A549 (cell line): ENCODE results near the gene TRIO. TPM values are rescaled to one million over a fixed set of nuclear protein-coding genes. Genes with fewer than 3 reads are reported as not detected.
A peak's percentile ranks its signal among the peaks of the same experiment; 100 is the strongest.

Experiments used
- ATAC-seq, 2 experiments: fragments of 200-7000 bp in 1 of 2; fragments of >200 bp in 1 of 2; cut with Nextera tagmentation in 1 of 2; cut with Tn5 transposase in 1 of 2; 3 replicates each; pipeline versions ENCODE4 v1.8.0 to v1.9.1; 2018 to 2020; ENCODE audit warnings: mild to moderate bottlenecking in 1 of 2, moderate library complexity in 1 of 2
- CTCF ChIA-PET: fragments of 300-600 bp; sonication (Branson Sonifier 250); formaldehyde crosslinking; extraction: SDS; loops from one replicate; lab custom pipeline; 2021; ENCODE audit warnings: antibody characterized with exemption, inconsistent platforms; lab: Yijun Ruan, JAX
- POLR2A ChIA-PET: fragments of 350-600 bp; formaldehyde crosslinking; extraction: SDS; loops from one replicate; lab custom pipeline; 2021; ENCODE audit warnings: antibody characterized with exemption, inconsistent platforms; lab: Yijun Ruan, JAX
- DNase-seq, 2 experiments: peaks; one replicate each; pipeline versions ENCODE4 v3.0.0 to v3.0.0-alpha.2; 2011 to 2016; ENCODE audit warnings: low read depth in 1 of 2, low spot score in 1 of 2
- FAIRE-seq: peaks from 2 replicates; lab custom pipeline; 2011; peaks lifted over from hg19 to GRCh38; lab: Jason Lieb, UNC
- H3K27ac ChIP-seq, 2 experiments: fragments of >200 bp; sonication (Bioruptor Twin); formaldehyde crosslinking; 3 replicates each; pipeline ENCODE4 v1.5.1; 2016 to 2017
- H3K4me1 ChIP-seq: fragments of >200 bp; sonication (Bioruptor Twin); formaldehyde crosslinking; 3 replicates; pipeline ENCODE4 v1.6.1; 2016
- H3K4me2 ChIP-seq: fragments of >200 bp; sonication (Bioruptor Twin); formaldehyde crosslinking; 3 replicates; pipeline ENCODE4 v1.6.1; 2016
- H3K4me3 ChIP-seq: fragments of >200 bp; sonication (Bioruptor Twin); formaldehyde crosslinking; 3 replicates; pipeline ENCODE4 v1.5.1; 2016
- H3K9me3 ChIP-seq: fragments of >200 bp; sonication (Bioruptor Twin); formaldehyde crosslinking; 3 replicates; pipeline ENCODE4 v1.6.1; 2016
- BHLHE40 ChIP-seq: IDR thresholded peaks from 2 replicates; pipeline ENCODE4 v1.6.1; 2012; ENCODE audit warnings: low read depth, low read length, inconsistent platforms
- CBX8 ChIP-seq: fragments of 200-600 bp; sonication (generic); IDR thresholded peaks from 2 replicates; pipeline ENCODE4 v1.6.1; 2016
- CEBPB ChIP-seq, 2 experiments: fragments of >200 bp in 1 of 2; sonication (Bioruptor Twin) in 1 of 2; formaldehyde crosslinking in 1 of 2; IDR thresholded peaks; 2 replicates each; pipeline ENCODE4 v1.6.1; 2012 to 2016
- CHD4 ChIP-seq: fragments of 200-600 bp; sonication (generic); IDR thresholded peaks from 2 replicates; pipeline ENCODE4 v1.6.1; 2016; ENCODE audit warnings: antibody characterized with exemption, mild to moderate bottlenecking, borderline replicate concordance
- EHMT2 ChIP-seq: fragments of 200-600 bp; sonication (generic); IDR thresholded peaks from 2 replicates; pipeline ENCODE4 v1.6.1; 2016; ENCODE audit warnings: antibody characterized with exemption, low read depth, mild to moderate bottlenecking, moderate library complexity
- ESRRA ChIP-seq: fragments of 150-350 bp; IDR thresholded peaks from 2 replicates; pipeline ENCODE4 v1.6.1; 2014; ENCODE audit warnings: mild to moderate bottlenecking, low read length, borderline replicate concordance
- FOSB ChIP-seq: fragments of 250-450 bp; sonication (Bioruptor Pico); IDR thresholded peaks from 2 replicates; pipeline ENCODE4 v1.5.0; 2020; ENCODE audit warnings: mild to moderate bottlenecking, moderate library complexity
- FOSL2 ChIP-seq, 2 experiments: fragments of 450-650 bp in 1 of 2; fragments of >200 bp in 1 of 2; sonication (Bioruptor Twin) in 1 of 2; formaldehyde crosslinking; IDR thresholded peaks; 2 replicates each; pipeline versions ENCODE4 v1.5.0 to v1.6.1; 2016 to 2020; ENCODE audit warnings: mild to moderate bottlenecking in 1 of 2, moderate library complexity in 1 of 2
- FOXS1 ChIP-seq: fragments of 250-450 bp; sonication (Bioruptor Pico); IDR thresholded peaks from 2 replicates; pipeline ENCODE4 v1.5.0; 2020; ENCODE audit warnings: mild to moderate bottlenecking, moderate library complexity
- HDAC2 ChIP-seq: fragments of 200-600 bp; sonication (generic); IDR thresholded peaks from 2 replicates; pipeline ENCODE4 v1.6.1; 2016
- HOXA7 ChIP-seq: fragments of 250-450 bp; sonication (Bioruptor Pico); IDR thresholded peaks from 2 replicates; pipeline ENCODE4 v1.5.0; 2020; ENCODE audit warnings: mild to moderate bottlenecking, moderate library complexity
- HOXB5 ChIP-seq: fragments of 250-450 bp; sonication (Bioruptor Pico); IDR thresholded peaks from 2 replicates; pipeline ENCODE4 v1.5.0; 2020; ENCODE audit warnings: mild to moderate bottlenecking, moderate library complexity
- JUN ChIP-seq, 2 experiments: fragments of >200 bp; sonication (Bioruptor Twin); formaldehyde crosslinking; IDR thresholded peaks; 2 replicates in 1 of 2; 3 replicates in 1 of 2; pipeline ENCODE4 v1.6.1; 2016 to 2017
- KDM1A ChIP-seq: fragments of 200-600 bp; sonication (generic); IDR thresholded peaks from 2 replicates; pipeline ENCODE4 v1.6.1; 2016; ENCODE audit warnings: low read depth, mild to moderate bottlenecking
- KDM5A ChIP-seq: fragments of 200-600 bp; sonication (generic); IDR thresholded peaks from 2 replicates; pipeline ENCODE4 v1.6.1; 2016; ENCODE audit warnings: antibody characterized with exemption, mild to moderate bottlenecking
- MAFK ChIP-seq: fragments of 450-650 bp; IDR thresholded peaks from 2 replicates; pipeline ENCODE4 v1.6.1; 2014; ENCODE audit not compliant: partially characterized antibody
- MYC ChIP-seq: IDR thresholded peaks from 2 replicates; pipeline ENCODE4 v1.6.1; 2012; ENCODE audit warnings: mild to moderate bottlenecking, inconsistent platforms, low read length, improper control_type of control experiment, borderline replicate concordance
- NPAS2 ChIP-seq: fragments of 250-450 bp; sonication (Bioruptor Pico); IDR thresholded peaks from 2 replicates; pipeline ENCODE4 v1.8.0; 2022; ENCODE audit warnings: mild to moderate bottlenecking, moderate library complexity, borderline replicate concordance
- PHF8 ChIP-seq: fragments of 200-600 bp; sonication (generic); IDR thresholded peaks from 2 replicates; pipeline ENCODE4 v1.6.1; 2016; ENCODE audit warnings: low read depth, mild to moderate bottlenecking, antibody characterized with exemption, moderate library complexity, borderline replicate concordance
- POLR2A ChIP-seq: IDR thresholded peaks from 2 replicates; pipeline ENCODE4 v1.6.1; 2012; ENCODE audit warnings: mild to moderate bottlenecking, low read length
- POLR2AphosphoS2 ChIP-seq: conservative IDR thresholded peaks from 2 replicates; pipeline ENCODE4 v1.6.1; 2012; ENCODE audit warnings: low read length, improper control_type of control experiment, inconsistent platforms
- RCOR1 ChIP-seq: fragments of 150-350 bp; IDR thresholded peaks from 2 replicates; pipeline ENCODE4 v1.6.1; 2014; ENCODE audit warnings: antibody characterized with exemption, low read length, low read depth
- RNF2 ChIP-seq: fragments of 200-600 bp; sonication (generic); IDR thresholded peaks from 2 replicates; pipeline ENCODE4 v1.6.1; 2016; ENCODE audit warnings: low read depth, mild to moderate bottlenecking, antibody characterized with exemption, moderate library complexity, borderline replicate concordance
- ZC3H11A ChIP-seq: fragments of 450-650 bp; IDR thresholded peaks from 2 replicates; pipeline ENCODE4 v1.6.1; 2014; ENCODE audit warnings: antibody characterized with exemption, mild to moderate bottlenecking
- WGBS: methylation state at CpG from one replicate; pipeline ENCODE4 v1.1.6; 2017; ENCODE audit errors: missing lambda C conversion rate; 5-methylcytosine and 5-hydroxymethylcytosine counted together
- polyA plus RNA-seq, 4 experiments: library from polyadenylated mRNA; depleted of rRNA in 3 of 4; stranded (reverse); fragments of >200 nt; fragmentation: RNase III in 1 of 4; extraction: RNeasy Plus Mini Kit Qiagen cat#74134 plus additional on column Dnase treatment in 1 of 4; gene quantifications; 2 replicates in 3 of 4; 3 replicates in 1 of 4; pipeline ENCODE4 v1.2.3, GENCODE V29; 2011 to 2017
- TF ChIP-seq, protein P1 (sequence below): fragments of >200 bp; sonication (Bioruptor Twin); formaldehyde crosslinking; IDR thresholded peaks from 3 replicates; pipeline ENCODE4 v1.5.1; 2016
- TF ChIP-seq, protein P2 (sequence below): fragments of 250-450 bp; sonication (Bioruptor Pico); IDR thresholded peaks from 2 replicates; pipeline ENCODE4 v1.5.0; 2020; ENCODE audit warnings: low read depth, mild to moderate bottlenecking, moderate library complexity
- TF ChIP-seq, protein P3 (sequence below): IDR thresholded peaks from 2 replicates; pipeline ENCODE4 v1.6.1; 2012
- TF ChIP-seq, protein P4 (sequence below): fragments of 250-450 bp; sonication (Bioruptor Pico); IDR thresholded peaks from 2 replicates; pipeline ENCODE4 v1.5.0; 2021; ENCODE audit warnings: mild to moderate bottlenecking, moderate library complexity, borderline replicate concordance
- TF ChIP-seq, protein P5 (sequence below): IDR thresholded peaks from 2 replicates; pipeline ENCODE4 v1.6.1; 2012

Gene TRIO
- polyA plus RNA-seq, 2 of the 4 experiments (the other 2 are of a cell fraction), result 47.5 to 79.0 TPM

DNA sequence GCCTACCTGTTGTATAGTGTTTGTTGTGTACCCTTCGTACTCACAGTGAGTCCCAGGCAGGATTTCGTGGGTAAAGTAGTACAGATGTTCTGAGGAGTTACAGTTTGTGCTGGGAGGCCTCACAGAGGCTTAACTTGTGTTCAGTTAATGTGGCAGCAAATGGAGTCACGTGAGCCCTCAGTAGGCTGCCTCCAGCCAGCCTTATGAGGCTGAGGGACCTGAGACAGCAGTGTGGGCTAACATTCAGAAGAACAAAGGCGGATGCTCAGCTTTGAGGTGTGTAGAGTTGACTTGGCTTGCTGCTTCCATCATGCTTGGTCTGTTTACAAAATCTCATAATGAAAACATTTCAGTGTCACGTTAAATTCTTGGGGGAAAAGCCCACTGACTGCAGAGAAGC, 118.1 kb downstream of the TRIO start:
- H3K9me3 ChIP-seq, result peaks cover 11% of the 10 kb centered on the region
- TF ChIP-seq ZC3H11A (no peak), EHMT2 (no peak), POLR2AphosphoS2 (no peak), MAFK (no peak), CHD4 (no peak), PHF8 (no peak), KDM1A (no peak), HOXB5 (CRISPR knock-in tag) (no peak), NPAS2 (no peak), HDAC2 (no peak), CBX8 (no peak), FOSL2 (IDR thresholded peaks at IDR 0.05) (no peak), FOSL2 (CRISPR knock-in tag; IDR thresholded peaks at IDR 0.05) (no peak), JUN (IDR thresholded peaks at IDR 0.05) (no peak)
- TF ChIP-seq, protein P1, sequence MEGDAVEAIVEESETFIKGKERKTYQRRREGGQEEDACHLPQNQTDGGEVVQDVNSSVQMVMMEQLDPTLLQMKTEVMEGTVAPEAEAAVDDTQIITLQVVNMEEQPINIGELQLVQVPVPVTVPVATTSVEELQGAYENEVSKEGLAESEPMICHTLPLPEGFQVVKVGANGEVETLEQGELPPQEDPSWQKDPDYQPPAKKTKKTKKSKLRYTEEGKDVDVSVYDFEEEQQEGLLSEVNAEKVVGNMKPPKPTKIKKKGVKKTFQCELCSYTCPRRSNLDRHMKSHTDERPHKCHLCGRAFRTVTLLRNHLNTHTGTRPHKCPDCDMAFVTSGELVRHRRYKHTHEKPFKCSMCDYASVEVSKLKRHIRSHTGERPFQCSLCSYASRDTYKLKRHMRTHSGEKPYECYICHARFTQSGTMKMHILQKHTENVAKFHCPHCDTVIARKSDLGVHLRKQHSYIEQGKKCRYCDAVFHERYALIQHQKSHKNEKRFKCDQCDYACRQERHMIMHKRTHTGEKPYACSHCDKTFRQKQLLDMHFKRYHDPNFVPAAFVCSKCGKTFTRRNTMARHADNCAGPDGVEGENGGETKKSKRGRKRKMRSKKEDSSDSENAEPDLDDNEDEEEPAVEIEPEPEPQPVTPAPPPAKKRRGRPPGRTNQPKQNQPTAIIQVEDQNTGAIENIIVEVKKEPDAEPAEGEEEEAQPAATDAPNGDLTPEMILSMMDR, result no peak
- TF ChIP-seq, protein P2, sequence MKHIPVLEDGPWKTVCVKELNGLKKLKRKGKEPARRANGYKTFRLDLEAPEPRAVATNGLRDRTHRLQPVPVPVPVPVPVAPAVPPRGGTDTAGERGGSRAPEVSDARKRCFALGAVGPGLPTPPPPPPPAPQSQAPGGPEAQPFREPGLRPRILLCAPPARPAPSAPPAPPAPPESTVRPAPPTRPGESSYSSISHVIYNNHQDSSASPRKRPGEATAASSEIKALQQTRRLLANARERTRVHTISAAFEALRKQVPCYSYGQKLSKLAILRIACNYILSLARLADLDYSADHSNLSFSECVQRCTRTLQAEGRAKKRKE (CRISPR knock-in tag), result no peak
- ATAC-seq, result no peak
- peaks cover 55% of the 10 kb centered on the region for H3K4me1 ChIP-seq
- H3K4me3 ChIP-seq, result no peak overlapping the region
- no peak overlapping the region for H3K4me2 ChIP-seq
- POLR2A ChIA-PET, result no interaction called here
- FAIRE-seq, result no peak
- no peak for DNase-seq
- CTCF ChIA-PET, result interaction anchor here (0.9 to 4.6 kb wide), 2 partner anchors 9 to 11 kb away, joined by 3 to 19 read pairs; no protein-coding TSS in a partner anchor
- 88% methylated on average over 5 of the region's 5 CpGs for WGBS
- H3K27ac ChIP-seq, result peak overlapping the region in 1 of 2 experiments; percentile 43; a peak in 3 of 6 replicates

DNA sequence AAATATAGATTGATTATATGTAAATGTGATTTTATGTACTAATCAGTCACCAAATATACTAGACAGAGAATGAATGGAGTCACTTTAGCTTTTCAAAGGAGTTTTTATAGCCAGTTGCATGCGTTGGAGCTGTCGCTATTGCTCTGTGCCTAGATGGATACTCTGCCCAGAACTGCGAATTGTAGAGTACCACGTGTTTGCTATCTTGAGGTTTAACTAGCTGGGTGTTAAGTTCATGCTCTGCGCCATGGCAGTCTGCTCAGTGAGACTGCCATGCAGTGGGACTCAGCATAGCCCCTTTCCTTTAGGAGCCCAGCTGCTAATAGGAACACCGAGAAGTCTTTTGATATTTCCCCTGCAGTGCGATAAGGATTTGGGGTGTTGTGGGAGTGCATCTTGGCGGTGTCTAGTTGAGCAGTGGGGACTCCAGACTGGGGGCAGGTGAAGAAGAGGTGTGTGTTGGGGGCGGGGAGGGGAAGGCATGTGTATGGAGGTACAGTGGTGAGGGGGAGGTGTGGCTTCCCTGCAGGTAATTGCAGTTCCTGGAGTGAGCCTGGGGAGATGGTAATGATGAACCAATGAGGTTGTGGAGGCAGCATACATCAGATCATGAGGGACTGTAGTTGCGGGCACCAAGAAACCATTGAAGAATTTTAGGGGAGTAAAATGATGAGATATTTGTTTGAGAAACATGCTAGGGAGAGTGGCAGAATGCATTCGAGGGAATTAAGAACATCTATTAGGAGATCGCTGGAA, 118.9 kb downstream of the TRIO start:
- 94% methylated on average over 11 of the region's 12 CpGs for WGBS
- CTCF ChIA-PET, result interaction anchor here (0.9 kb wide), 1 partner anchor 12 kb away, joined by 3 read pairs; no protein-coding TSS in a partner anchor
- Histone ChIP-seq H3K9me3 (peaks cover 4% of the 10 kb centered on the region), H3K27ac (peak overlapping the region in 1 of 2 experiments; percentile 78; a peak in 2 of 6 replicates), H3K4me1 (peaks cover 63% of the 10 kb centered on the region), H3K4me3 (no peak overlapping the region)
- FAIRE-seq, result no peak
- ATAC-seq, result no peak
- TF ChIP-seq CEBPB (IDR thresholded peaks at IDR 0.05), result no peak
- no peak for TF ChIP-seq HOXA7 (CRISPR knock-in tag)
- no peak for TF ChIP-seq RNF2
- no peak for TF ChIP-seq PHF8
- TF ChIP-seq BHLHE40, result no peak
- TF ChIP-seq ESRRA, result no peak
- TF ChIP-seq FOXS1 (CRISPR knock-in tag), result no peak
- TF ChIP-seq KDM5A, result no peak
- TF ChIP-seq, protein P3, sequence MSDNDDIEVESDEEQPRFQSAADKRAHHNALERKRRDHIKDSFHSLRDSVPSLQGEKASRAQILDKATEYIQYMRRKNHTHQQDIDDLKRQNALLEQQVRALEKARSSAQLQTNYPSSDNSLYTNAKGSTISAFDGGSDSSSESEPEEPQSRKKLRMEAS, result no peak
- TF ChIP-seq ZC3H11A, result no peak
- TF ChIP-seq EHMT2, result no peak
- TF ChIP-seq, protein P4, sequence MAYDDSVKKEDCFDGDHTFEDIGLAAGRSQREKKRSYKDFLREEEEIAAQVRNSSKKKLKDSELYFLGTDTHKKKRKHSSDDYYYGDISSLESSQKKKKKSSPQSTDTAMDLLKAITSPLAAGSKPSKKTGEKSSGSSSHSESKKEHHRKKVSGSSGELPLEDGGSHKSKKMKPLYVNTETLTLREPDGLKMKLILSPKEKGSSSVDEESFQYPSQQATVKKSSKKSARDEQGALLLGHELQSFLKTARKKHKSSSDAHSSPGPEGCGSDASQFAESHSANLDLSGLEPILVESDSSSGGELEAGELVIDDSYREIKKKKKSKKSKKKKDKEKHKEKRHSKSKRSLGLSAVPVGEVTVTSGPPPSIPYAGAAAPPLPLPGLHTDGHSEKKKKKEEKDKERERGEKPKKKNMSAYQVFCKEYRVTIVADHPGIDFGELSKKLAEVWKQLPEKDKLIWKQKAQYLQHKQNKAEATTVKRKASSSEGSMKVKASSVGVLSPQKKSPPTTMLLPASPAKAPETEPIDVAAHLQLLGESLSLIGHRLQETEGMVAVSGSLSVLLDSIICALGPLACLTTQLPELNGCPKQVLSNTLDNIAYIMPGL, result no peak
- no peak for TF ChIP-seq MYC
- TF ChIP-seq, protein P5, sequence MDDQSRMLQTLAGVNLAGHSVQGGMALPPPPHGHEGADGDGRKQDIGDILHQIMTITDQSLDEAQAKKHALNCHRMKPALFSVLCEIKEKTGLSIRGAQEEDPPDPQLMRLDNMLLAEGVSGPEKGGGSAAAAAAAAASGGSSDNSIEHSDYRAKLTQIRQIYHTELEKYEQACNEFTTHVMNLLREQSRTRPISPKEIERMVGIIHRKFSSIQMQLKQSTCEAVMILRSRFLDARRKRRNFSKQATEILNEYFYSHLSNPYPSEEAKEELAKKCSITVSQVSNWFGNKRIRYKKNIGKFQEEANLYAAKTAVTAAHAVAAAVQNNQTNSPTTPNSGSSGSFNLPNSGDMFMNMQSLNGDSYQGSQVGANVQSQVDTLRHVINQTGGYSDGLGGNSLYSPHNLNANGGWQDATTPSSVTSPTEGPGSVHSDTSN, result no peak
- no peak for TF ChIP-seq FOSB
- TF ChIP-seq RCOR1, result no peak
- no peak for TF ChIP-seq POLR2A
- TF ChIP-seq, all 56 proteins: peak for 0
- POLR2A ChIA-PET, result no interaction called here
- H3K4me2 ChIP-seq, result no peak overlapping the region
- no peak for DNase-seq
